Activated naive CD4-positive, alpha-beta T cell treated with anti-CD3 and anti-CD28 coated beads, Interleukin-2, amount 10 ng/mL, durations not matched to agents 7 days and 5 days (primary cell): Measurements from ENCODE around the gene LINGO1.

Experiments
- CTCF ChIA-PET: fragments of 350-600 bp; sonication (Branson Sonifier 250); formaldehyde crosslinking; loops from one replicate; lab custom pipeline; 2021; ENCODE audit warnings: antibody characterized with exemption; lab: Charles Lee
- DNase-seq: peaks from one replicate; pipeline ENCODE4 v3.0.0-alpha.2; 2020
- H3K27ac Mint-ChIP-seq: one replicate; pipeline ENCODE4 v1.8.0; 2021; ENCODE audit warnings: mild to moderate bottlenecking, moderate library complexity, mixed read lengths
- H3K27me3 Mint-ChIP-seq: one replicate; pipeline ENCODE4 v1.8.0; 2021; ENCODE audit warnings: mild to moderate bottlenecking, mixed read lengths
- H3K36me3 Mint-ChIP-seq: one replicate; pipeline ENCODE4 v1.8.0; 2021; ENCODE audit warnings: mixed read lengths
- H3K4me1 Mint-ChIP-seq: one replicate; pipeline ENCODE4 v1.8.0; 2021; ENCODE audit warnings: mixed read lengths
- H3K4me3 Mint-ChIP-seq: one replicate; pipeline ENCODE4 v1.8.0; 2021; ENCODE audit warnings: mild to moderate bottlenecking, moderate library complexity, mixed read lengths
- H3K9me3 Mint-ChIP-seq: one replicate; pipeline ENCODE4 v1.8.0; 2021; ENCODE audit warnings: mixed read lengths

LINGO1 gene

DNA sequence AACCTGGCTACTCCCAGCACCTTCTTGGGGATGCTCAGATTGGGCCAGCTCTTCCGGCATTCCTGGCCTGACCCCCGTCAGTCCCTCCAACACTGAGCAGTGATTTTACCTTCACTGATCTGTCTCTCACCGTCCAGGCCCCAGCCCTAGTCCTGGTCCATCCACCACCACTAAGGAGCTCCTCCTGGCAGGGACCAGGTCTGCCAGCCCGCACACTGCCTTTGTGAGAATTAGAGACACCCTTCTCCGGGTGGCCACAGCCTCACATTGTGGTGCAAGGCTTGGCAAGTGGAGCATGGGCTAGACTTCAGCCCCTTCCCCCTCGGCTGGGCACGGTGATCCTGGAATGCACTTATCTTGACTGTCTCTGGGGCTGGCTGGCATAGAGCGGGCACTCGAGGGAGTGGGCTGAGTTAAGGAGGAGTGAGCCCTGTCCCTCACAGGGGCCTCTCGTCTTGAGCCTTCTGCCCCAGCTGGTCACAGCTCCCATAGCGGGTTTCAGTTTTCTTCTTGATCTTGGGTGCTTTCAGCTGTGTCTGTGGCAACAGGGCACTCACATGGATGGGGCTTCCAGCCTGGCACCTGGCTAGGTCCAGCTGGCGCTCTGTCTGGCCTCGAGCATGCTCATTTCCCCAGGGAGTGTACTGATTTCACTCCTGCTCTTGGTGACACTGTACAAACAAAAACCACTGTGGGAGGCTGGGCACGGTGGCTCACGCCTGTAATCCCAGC, 53.9 kb downstream of the LINGO1 start:
- Mint-ChIP-seq H3K9me3 (no peaks in the 10 kb centered on the region), H3K36me3 (no peaks in the 10 kb centered on the region), H3K4me1 (no peaks in the 10 kb centered on the region), H3K4me3 (no peak overlapping the region), H3K27ac (no peak overlapping the region), H3K27me3 (no peaks in the 10 kb centered on the region)
- CTCF ChIA-PET: no interaction called here
- DNase-seq: no peak

DNA sequence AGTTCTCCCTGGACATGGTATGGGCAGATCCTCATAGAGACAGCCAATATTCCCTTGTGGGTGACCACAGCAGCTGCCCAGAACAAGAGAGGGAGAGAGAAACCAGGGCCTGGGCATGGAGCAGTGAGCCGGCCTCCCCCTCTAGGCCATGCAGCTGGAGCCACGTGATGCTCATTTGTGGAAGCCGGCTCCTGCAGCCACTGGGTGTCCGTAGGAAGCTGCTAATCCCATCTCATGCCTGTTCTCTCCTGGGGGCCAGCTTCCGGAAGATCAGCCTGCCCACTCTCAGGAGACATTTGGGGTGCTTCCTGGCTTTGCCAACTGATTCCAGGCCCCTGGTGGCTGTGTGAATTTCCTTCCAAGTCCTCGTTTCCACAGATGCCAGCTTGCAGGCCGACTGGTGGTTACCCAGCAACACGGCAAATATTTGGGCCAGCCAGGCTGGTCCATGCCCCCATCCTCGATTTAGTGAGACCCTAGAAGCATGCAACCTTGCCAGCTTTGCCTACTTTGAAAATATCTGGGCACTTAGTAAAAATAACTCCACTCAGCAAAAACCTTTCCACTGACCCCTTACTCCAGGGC, 55.3 kb downstream of the LINGO1 start:
- H3K4me3 Mint-ChIP-seq: no peak overlapping the region
- no peaks in the 10 kb centered on the region for H3K27me3 Mint-ChIP-seq
- H3K9me3 Mint-ChIP-seq: no peaks in the 10 kb centered on the region
- no peak overlapping the region for H3K27ac Mint-ChIP-seq
- CTCF ChIA-PET: no interaction called here
- no peaks in the 10 kb centered on the region for H3K36me3 Mint-ChIP-seq
- no peaks in the 10 kb centered on the region for H3K4me1 Mint-ChIP-seq
- DNase-seq: no peak

- no peak for DNase-seq
- no peaks in the 10 kb centered on the region for H3K4me1 Mint-ChIP-seq
- no peaks in the 10 kb centered on the region for H3K36me3 Mint-ChIP-seq
- H3K27me3 Mint-ChIP-seq: no peaks in the 10 kb centered on the region
- H3K9me3 Mint-ChIP-seq: no peaks in the 10 kb centered on the region
- H3K27ac Mint-ChIP-seq: no peak overlapping the region
- no peak overlapping the region for H3K4me3 Mint-ChIP-seq
- CTCF ChIA-PET: no interaction called here
These were observed 56.2 kb downstream of the LINGO1 start for GRCh38 chr15:77576538-77576937.

- Mint-ChIP-seq H3K4me1 (no peaks in the 10 kb centered on the region), H3K27ac (no peak overlapping the region), H3K27me3 (no peaks in the 10 kb centered on the region), H3K4me3 (no peak overlapping the region), H3K36me3 (no peaks in the 10 kb centered on the region), H3K9me3 (no peaks in the 10 kb centered on the region)
- CTCF ChIA-PET: interaction anchor here (1.5 kb wide), 1 partner anchor 32 kb away, joined by 5 read pairs; no protein-coding TSS in a partner anchor
- DNase-seq: no peak
These were observed 57.3 kb downstream of the LINGO1 start for GRCh38 chr15:77575203-77575934.

DNA sequence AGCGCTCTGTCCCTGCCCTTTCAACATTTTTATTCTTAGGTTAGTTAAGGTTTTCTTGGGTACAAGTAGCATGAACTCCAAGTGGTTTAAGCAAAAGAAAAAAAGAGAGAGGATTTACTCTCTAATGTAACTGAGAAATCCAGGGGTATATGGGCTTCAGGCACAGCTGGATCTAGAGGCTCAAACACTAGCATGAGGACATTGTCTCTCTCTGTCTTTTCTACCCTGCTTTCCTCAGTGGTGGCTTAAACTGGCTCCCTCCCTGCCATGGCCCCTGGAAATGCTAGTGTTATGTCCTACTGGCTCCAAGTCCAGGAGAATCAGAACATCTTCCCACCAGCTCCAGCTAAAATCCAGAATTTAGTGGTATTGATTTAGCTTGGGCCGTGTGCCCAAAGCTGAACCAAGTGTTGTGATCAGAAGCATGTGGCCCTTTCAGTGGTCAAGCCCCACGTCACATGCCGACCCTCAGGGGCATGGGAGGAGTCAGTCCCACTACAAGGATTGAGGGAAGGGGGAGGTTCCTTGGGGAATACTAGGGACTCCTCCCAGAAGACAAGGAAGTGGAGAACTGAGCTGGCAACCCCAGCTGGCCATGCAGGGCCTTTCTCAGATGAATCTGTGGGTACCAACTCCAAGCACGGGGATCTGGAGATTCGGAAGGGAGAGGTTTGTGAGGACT, 58.0 kb downstream of the LINGO1 start:
- peaks cover 1% of the 10 kb centered on the region for H3K27me3 Mint-ChIP-seq
- H3K9me3 Mint-ChIP-seq: no peaks in the 10 kb centered on the region
- H3K27ac Mint-ChIP-seq: no peak overlapping the region
- no peak overlapping the region for H3K4me3 Mint-ChIP-seq
- no peaks in the 10 kb centered on the region for H3K36me3 Mint-ChIP-seq
- no peak for DNase-seq
- H3K4me1 Mint-ChIP-seq: no peaks in the 10 kb centered on the region
- CTCF ChIA-PET: interaction anchor here (1.5 kb wide), 1 partner anchor 31 kb away, joined by 5 read pairs; no protein-coding TSS in a partner anchor

DNA sequence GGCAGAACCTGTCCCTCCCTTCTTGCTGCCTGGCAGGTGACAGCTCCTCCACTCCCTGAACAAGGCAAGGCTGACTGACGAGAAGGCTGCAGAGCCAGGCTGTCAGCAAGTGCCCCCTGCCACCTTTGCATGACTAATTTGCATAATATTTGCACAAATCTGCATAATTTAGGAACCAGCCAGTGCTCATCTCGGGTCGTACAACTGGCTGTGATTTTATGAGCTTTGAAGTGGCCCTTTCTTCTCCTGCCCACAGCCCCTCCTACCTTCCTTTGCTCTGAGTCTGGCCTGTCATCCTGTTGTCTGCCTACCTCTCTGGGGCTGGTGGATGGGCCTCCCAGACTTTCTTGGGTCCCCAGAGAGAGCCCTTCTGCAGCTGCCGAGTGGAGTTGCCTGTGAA, 58.9 kb downstream of the LINGO1 start:
- Mint-ChIP-seq H3K27me3 (peaks cover 7% of the 10 kb centered on the region), H3K27ac (no peak overlapping the region), H3K36me3 (no peaks in the 10 kb centered on the region), H3K4me3 (no peak overlapping the region), H3K4me1 (no peaks in the 10 kb centered on the region), H3K9me3 (no peaks in the 10 kb centered on the region)
- DNase-seq: no peak
- CTCF ChIA-PET: no interaction called here

- no peak for DNase-seq
- H3K4me1 Mint-ChIP-seq: no peaks in the 10 kb centered on the region
- H3K36me3 Mint-ChIP-seq: no peaks in the 10 kb centered on the region
- no peak overlapping the region for H3K4me3 Mint-ChIP-seq
- no peaks in the 10 kb centered on the region for H3K9me3 Mint-ChIP-seq
- H3K27me3 Mint-ChIP-seq: peaks cover 7% of the 10 kb centered on the region
- H3K27ac Mint-ChIP-seq: no peak overlapping the region
- CTCF ChIA-PET: no interaction called here
These were observed 60.5 kb downstream of the LINGO1 start for GRCh38 chr15:77572186-77572585.

- no peaks in the 10 kb centered on the region for H3K4me1 Mint-ChIP-seq
- no peaks in the 10 kb centered on the region for H3K36me3 Mint-ChIP-seq
- DNase-seq: no peak
- H3K27ac Mint-ChIP-seq: no peak overlapping the region
- no peak overlapping the region for H3K4me3 Mint-ChIP-seq
- no peaks in the 10 kb centered on the region for H3K9me3 Mint-ChIP-seq
- CTCF ChIA-PET: no interaction called here
- H3K27me3 Mint-ChIP-seq: peaks cover 7% of the 10 kb centered on the region
These were observed 61.0 kb downstream of the LINGO1 start for GRCh38 chr15:77571741-77572140.

DNA sequence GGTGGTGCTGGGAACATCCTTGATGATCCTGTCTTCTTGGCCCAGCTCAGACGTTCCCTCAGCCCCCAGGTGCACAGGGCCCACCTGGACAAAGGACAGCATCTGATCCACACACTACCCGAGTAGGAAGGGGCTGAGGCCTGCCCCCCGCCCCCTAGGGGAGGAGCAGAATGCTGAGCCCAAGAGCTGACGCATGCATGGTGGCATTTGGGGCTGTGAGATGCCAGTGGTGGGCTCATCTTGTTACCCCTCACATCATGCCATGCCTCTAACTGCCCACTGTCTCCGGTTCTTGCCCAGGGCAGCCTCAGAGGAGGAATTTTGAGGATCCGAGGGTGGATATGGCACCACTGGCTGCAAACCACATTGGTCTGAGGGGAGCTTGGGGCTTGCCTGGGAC, 61.5 kb downstream of the LINGO1 start:
- peaks cover 10% of the 10 kb centered on the region for H3K27me3 Mint-ChIP-seq
- DNase-seq: no peak
- H3K27ac Mint-ChIP-seq: no peak overlapping the region
- no peaks in the 10 kb centered on the region for H3K4me1 Mint-ChIP-seq
- no peaks in the 10 kb centered on the region for H3K36me3 Mint-ChIP-seq
- no peak overlapping the region for H3K4me3 Mint-ChIP-seq
- H3K9me3 Mint-ChIP-seq: no peaks in the 10 kb centered on the region
- CTCF ChIA-PET: no interaction called here

DNA sequence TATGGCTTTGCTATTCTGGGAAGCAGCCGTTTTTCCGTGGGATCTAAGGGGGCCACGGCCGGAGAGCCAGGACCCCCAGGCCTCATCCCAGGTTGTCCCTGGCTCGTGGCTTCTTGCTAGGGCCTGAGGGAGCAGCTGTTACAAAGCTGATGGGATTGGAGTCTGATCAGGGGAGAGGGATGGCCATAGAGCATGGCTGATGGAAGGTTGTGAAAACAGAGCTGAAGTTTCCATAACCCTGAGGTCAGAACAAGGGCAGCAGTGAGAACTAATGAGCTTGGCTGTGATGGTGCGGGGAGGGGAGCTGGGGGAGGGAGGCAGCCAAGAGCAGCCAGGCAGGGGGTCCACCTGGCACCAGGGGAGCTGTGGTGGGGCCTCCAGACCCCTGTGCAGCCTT, 63.0 kb downstream of the LINGO1 start:
- no peaks in the 10 kb centered on the region for H3K9me3 Mint-ChIP-seq
- no peaks in the 10 kb centered on the region for H3K36me3 Mint-ChIP-seq
- CTCF ChIA-PET: interaction anchor here (2.1 kb wide), 1 partner anchor 26 kb away, joined by 8 read pairs; no protein-coding TSS in a partner anchor
- H3K27ac Mint-ChIP-seq: no peak overlapping the region
- H3K4me3 Mint-ChIP-seq: no peak overlapping the region
- H3K27me3 Mint-ChIP-seq: peaks cover 11% of the 10 kb centered on the region
- H3K4me1 Mint-ChIP-seq: no peaks in the 10 kb centered on the region
- DNase-seq: no peak

DNA sequence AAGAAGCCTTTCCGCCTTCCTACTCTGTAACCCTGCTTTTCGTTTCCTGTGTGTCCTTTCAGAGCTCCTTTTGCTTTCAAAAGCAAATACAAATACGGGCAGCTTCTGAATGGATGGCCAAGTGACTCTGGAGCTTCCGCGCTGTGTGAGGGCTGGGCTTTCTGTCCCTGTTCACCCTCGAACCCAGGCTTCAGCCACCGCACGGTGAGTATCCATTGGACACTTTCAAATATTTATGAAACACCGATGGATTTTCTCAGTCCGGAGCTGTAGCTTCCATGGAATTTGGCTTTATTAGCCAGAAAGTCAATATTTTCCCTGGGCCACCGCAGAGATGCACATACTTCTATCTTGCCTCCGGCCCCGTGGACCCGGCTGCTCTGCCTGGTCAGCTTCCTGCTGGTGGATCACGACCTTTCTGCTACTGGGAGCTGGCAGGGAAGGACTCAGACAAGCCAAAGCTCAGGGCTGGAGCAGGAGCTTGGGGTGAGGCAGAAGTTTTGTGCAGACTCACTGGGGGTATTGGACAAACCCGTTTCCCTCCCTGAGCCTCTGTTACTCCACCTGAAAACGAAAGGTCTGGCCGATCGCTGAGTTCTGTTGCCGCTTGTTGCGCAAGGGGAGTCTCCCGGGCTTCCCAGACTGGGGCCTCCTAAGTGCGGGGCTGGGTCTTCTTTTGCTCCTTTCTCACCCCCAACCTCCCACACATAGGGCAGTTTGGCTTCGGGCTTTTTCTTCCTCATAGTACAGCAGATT, 63.6 kb downstream of the LINGO1 start:
- H3K4me1 Mint-ChIP-seq: no peaks in the 10 kb centered on the region
- peaks cover 11% of the 10 kb centered on the region for H3K27me3 Mint-ChIP-seq
- CTCF ChIA-PET: interaction anchor here (1.0 to 2.1 kb wide), 2 partner anchors 12 to 26 kb away, joined by 4 to 8 read pairs; no protein-coding TSS in a partner anchor
- no peak overlapping the region for H3K27ac Mint-ChIP-seq
- H3K36me3 Mint-ChIP-seq: no peaks in the 10 kb centered on the region
- H3K4me3 Mint-ChIP-seq: no peak overlapping the region
- no peak for DNase-seq
- no peaks in the 10 kb centered on the region for H3K9me3 Mint-ChIP-seq

DNA sequence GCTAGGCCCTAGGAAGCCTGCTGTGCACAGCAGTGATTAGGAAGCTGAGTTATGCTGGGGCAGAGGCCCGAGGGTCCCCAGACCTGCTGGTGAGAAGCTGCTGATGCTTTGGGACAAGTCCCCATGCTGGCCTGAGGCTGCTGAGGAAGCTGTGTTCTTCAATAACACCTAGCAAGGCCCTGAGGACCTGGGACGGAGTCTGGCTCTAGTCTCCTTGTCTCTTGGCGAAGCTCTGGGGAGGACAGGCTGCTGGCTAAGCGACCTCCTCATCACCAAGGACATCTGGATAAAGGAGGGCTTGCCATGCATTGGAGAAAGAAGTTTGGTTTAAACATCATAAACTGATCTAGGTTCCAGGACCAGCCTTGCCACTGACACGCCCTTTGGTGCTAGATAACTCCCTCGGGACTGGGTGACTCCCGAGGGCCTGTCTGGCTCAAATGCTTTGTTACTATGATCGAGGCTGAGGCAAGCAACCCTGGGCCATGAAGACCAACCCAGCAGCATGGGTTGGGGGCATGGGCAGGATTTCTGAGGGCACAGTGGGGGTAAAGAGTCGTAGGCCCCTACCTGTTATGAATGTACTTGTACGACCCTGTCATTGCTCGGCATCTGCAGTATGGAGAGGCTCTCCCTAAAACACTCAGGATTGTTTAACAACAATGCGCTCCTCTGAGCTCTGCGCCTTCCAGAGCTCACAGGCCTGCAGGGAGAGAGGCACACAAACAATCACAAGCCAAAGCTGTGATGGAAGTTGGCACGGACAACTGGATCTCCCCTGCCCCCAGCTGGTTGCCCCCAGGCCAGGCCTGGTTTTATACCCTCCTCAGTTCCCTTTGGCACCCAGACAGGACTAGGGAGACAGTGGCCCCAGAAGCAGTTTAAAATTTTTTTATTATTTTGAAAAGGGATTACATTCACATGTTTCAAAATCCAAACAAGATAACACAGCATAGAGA, 64.4 kb downstream of the LINGO1 start:
- Mint-ChIP-seq H3K9me3 (no peaks in the 10 kb centered on the region), H3K4me1 (no peaks in the 10 kb centered on the region), H3K4me3 (no peak overlapping the region), H3K27me3 (peaks cover 11% of the 10 kb centered on the region), H3K27ac (no peak overlapping the region), H3K36me3 (no peaks in the 10 kb centered on the region)
- CTCF ChIA-PET: interaction anchor here (1.0 to 2.1 kb wide), 2 partner anchors 11 to 25 kb away, joined by 4 to 8 read pairs; no protein-coding TSS in a partner anchor
- DNase-seq: no peak

DNA sequence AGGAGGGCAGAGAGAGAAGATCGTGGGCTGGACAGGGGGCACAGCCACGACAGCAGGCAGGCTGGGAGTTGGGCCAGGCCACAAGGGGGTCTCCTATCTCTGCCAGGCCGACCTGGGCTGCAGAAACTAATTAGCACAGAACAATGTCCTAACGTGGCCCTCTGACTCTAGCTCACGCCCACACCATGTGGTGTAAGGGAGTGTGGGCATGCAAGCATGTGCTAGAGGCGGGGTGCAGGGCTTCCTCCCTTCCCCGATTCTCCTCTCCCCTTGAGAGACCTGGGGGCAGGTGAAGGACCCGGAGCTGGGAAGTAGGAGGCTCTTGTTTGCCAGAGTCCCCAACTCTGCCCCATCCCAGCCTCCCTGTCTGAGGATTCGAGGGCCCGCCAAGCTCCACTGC, 65.5 kb downstream of the LINGO1 start:
- no peaks in the 10 kb centered on the region for H3K4me1 Mint-ChIP-seq
- no peak for DNase-seq
- H3K27me3 Mint-ChIP-seq: peaks cover 11% of the 10 kb centered on the region
- CTCF ChIA-PET: interaction anchor here (1.0 kb wide), 1 partner anchor 23 kb away, joined by 3 read pairs; no protein-coding TSS in a partner anchor
- no peak overlapping the region for H3K4me3 Mint-ChIP-seq
- no peaks in the 10 kb centered on the region for H3K9me3 Mint-ChIP-seq
- H3K36me3 Mint-ChIP-seq: no peaks in the 10 kb centered on the region
- H3K27ac Mint-ChIP-seq: no peak overlapping the region
